H9 (cell line): Measurements from ENCODE around the gene PISD. TPM values are rescaled to one million over a fixed set of nuclear protein-coding genes. Genes with fewer than 3 reads are reported as not detected.

Source experiments
- DNase-seq: peaks from one replicate; pipeline ENCODE4 v3.0.0-alpha.2; 2017
- H2AFZ ChIP-seq: one replicate; pipeline ENCODE4 v1.6.1; 2013; ENCODE audit warnings: mild to moderate bottlenecking, low read length, control low read depth, moderate library complexity
- H2AK5ac ChIP-seq: 2 replicates; pipeline ENCODE4 v1.6.1; 2013; ENCODE audit warnings: low read length, control low read depth, mixed read lengths; ENCODE audit not compliant: insufficient read length
- H2BK120ac ChIP-seq: one replicate; pipeline ENCODE4 v1.6.1; 2013; ENCODE audit warnings: low read depth, mild to moderate bottlenecking, low read length, control low read depth, inconsistent platforms; ENCODE audit not compliant: poor library complexity, severe bottlenecking
- H2BK12ac ChIP-seq: 2 replicates; pipeline ENCODE4 v1.6.1; 2013; ENCODE audit warnings: low read length, control low read depth, mixed read lengths, low read depth; ENCODE audit not compliant: insufficient read length
- H2BK15ac ChIP-seq: 2 replicates; pipeline ENCODE4 v1.6.1; 2013; ENCODE audit warnings: low read depth, low read length, control low read depth
- H2BK20ac ChIP-seq: one replicate; pipeline ENCODE4 v1.6.1; 2013; ENCODE audit warnings: low read depth, mild to moderate bottlenecking, low read length, control low read depth, inconsistent platforms; ENCODE audit not compliant: poor library complexity, severe bottlenecking
- H2BK5ac ChIP-seq: 2 replicates; pipeline ENCODE4 v1.6.1; 2013; ENCODE audit warnings: low read length, control low read depth, mixed read lengths; ENCODE audit not compliant: insufficient read length
- H3K14ac ChIP-seq: 2 replicates; pipeline ENCODE4 v1.6.1; 2013; ENCODE audit warnings: low read length, control low read depth; ENCODE audit not compliant: insufficient read depth
- H3K18ac ChIP-seq: 2 replicates; pipeline ENCODE4 v1.6.1; 2013; ENCODE audit warnings: low read depth, mild to moderate bottlenecking, mixed read lengths, low read length, control low read depth; ENCODE audit not compliant: insufficient read length
- H3K23ac ChIP-seq: 2 replicates; pipeline ENCODE4 v1.6.1; 2013; ENCODE audit warnings: low read length, control low read depth, mixed read lengths, low read depth; ENCODE audit not compliant: insufficient read length
- H3K23me2 ChIP-seq: 2 replicates; pipeline ENCODE4 v1.6.1; 2013; ENCODE audit warnings: low read depth, mild to moderate bottlenecking, mixed read lengths, low read length, control low read depth; ENCODE audit not compliant: insufficient read length, poor library complexity, severe bottlenecking
- H3K27ac ChIP-seq: 2 replicates; pipeline ENCODE4 v1.5.1; 2013; ENCODE audit warnings: low read length, control low read depth, mixed read lengths, low read depth; ENCODE audit not compliant: insufficient read length
- H3K27me3 ChIP-seq: 2 replicates; pipeline ENCODE4 v1.6.1; 2013; ENCODE audit warnings: low read length, control low read depth, inconsistent platforms; ENCODE audit not compliant: insufficient read depth
- H3K4ac ChIP-seq: 2 replicates; pipeline ENCODE4 v1.6.1; 2013; ENCODE audit warnings: low read depth, mild to moderate bottlenecking, control low read depth, inconsistent platforms, low read length, moderate library complexity
- H3K4me1 ChIP-seq: 2 replicates; pipeline ENCODE4 v1.6.1; 2013; ENCODE audit warnings: low read length, control low read depth, inconsistent platforms; ENCODE audit not compliant: insufficient read depth
- H3K4me2 ChIP-seq: 2 replicates; pipeline ENCODE4 v1.6.1; 2013; ENCODE audit warnings: low read length, control low read depth, mixed read lengths; ENCODE audit not compliant: insufficient read length, insufficient read depth
- H3K56ac ChIP-seq: 2 replicates; pipeline ENCODE4 v1.6.1; 2013; ENCODE audit warnings: low read depth, mild to moderate bottlenecking, mixed read lengths, low read length, control low read depth; ENCODE audit not compliant: insufficient read length
- H3K79me1 ChIP-seq: 2 replicates; pipeline ENCODE4 v1.6.1; 2013; ENCODE audit warnings: low read depth, mild to moderate bottlenecking, moderate library complexity, low read length, control low read depth, inconsistent platforms; ENCODE audit not compliant: insufficient read depth, poor library complexity, severe bottlenecking
- H3K79me2 ChIP-seq: 2 replicates; pipeline ENCODE4 v1.6.1; 2013; ENCODE audit warnings: low read length, control low read depth, inconsistent platforms; ENCODE audit not compliant: insufficient read depth
- H3K9ac ChIP-seq: 2 replicates; pipeline ENCODE4 v1.6.1; 2013; ENCODE audit warnings: low read length, control low read depth, mixed read lengths; ENCODE audit not compliant: insufficient read length; ENCODE audit errors: extremely low read depth
- H3K9me3 ChIP-seq: one replicate; pipeline ENCODE4 v1.6.1; 2013; ENCODE audit warnings: low read depth, low read length, inconsistent platforms; ENCODE audit not compliant: control insufficient read depth
- H3T11ph ChIP-seq: one replicate; pipeline ENCODE4 v1.6.1; 2013; ENCODE audit warnings: mild to moderate bottlenecking, low read length, control low read depth, inconsistent platforms
- H4K20me1 ChIP-seq: one replicate; pipeline ENCODE4 v1.6.1; 2013; ENCODE audit not compliant: control insufficient read depth, insufficient read length, insufficient read depth
- H4K5ac ChIP-seq: 2 replicates; pipeline ENCODE4 v1.6.1; 2013; ENCODE audit warnings: low read depth, mild to moderate bottlenecking, mixed read lengths, low read length, control low read depth; ENCODE audit not compliant: insufficient read length
- H4K8ac ChIP-seq: replicated peaks from 2 replicates; pipeline ENCODE4 v1.6.1; 2013; ENCODE audit warnings: low read length, control low read depth, mixed read lengths, low read depth; ENCODE audit not compliant: insufficient read length
- H4K91ac ChIP-seq: 2 replicates; pipeline ENCODE4 v1.6.1; 2013; ENCODE audit warnings: low read depth, mild to moderate bottlenecking, moderate library complexity, mixed read lengths, low read length, control low read depth; ENCODE audit not compliant: insufficient read length
- H3K27ac Mint-ChIP-seq, 3 experiments: 2 replicates in 2 of 3; 3 replicates in 1 of 3; pipeline ENCODE4 v1.8.0; 2020 to 2021; ENCODE audit warnings: mixed read lengths in 3 of 3, mild to moderate bottlenecking in 1 of 3, moderate library complexity in 1 of 3
- H3K27me3 Mint-ChIP-seq: 2 replicates; pipeline ENCODE4 v1.8.0; 2021; ENCODE audit warnings: low read depth, mild to moderate bottlenecking, moderate library complexity, mixed read lengths
- H3K36me3 Mint-ChIP-seq, 3 experiments: 2 replicates in 2 of 3; 3 replicates in 1 of 3; pipeline ENCODE4 v1.8.0; 2020 to 2021; ENCODE audit warnings: low read depth in 3 of 3, mixed read lengths in 3 of 3; ENCODE audit not compliant: insufficient read depth in 1 of 3
- H3K4me1 Mint-ChIP-seq, 2 experiments: 2 replicates each; pipeline ENCODE4 v1.8.0; 2020; ENCODE audit warnings: mixed read lengths in 2 of 2
- H3K4me3 Mint-ChIP-seq, 2 experiments: 2 replicates in 1 of 2; 3 replicates in 1 of 2; pipeline ENCODE4 v1.8.0; 2020 to 2021; ENCODE audit warnings: mild to moderate bottlenecking in 2 of 2, mixed read lengths in 2 of 2, moderate library complexity in 1 of 2
- H3K9me3 Mint-ChIP-seq, 2 experiments: 2 replicates in 1 of 2; 3 replicates in 1 of 2; pipeline ENCODE4 v1.8.0; 2020; ENCODE audit warnings: mild to moderate bottlenecking in 2 of 2, mixed read lengths in 2 of 2, moderate library complexity in 1 of 2
- CTCF ChIP-seq: fragments of 200-600 bp; sonication (generic); conservative IDR thresholded peaks from 3 replicates; pipeline ENCODE4 v1.8.0; 2021; ENCODE audit warnings: antibody characterized with exemption, mild to moderate bottlenecking
- WGBS: extraction: QIAGEN DNeasy Blood & Tissue Kit; methylation state at CpG from one replicate; pipeline ENCODE4 v1.1.7; 2013; ENCODE audit warnings: missing lambda C conversion rate, low lambda C conversion rate, mixed read lengths; ENCODE audit not compliant: insufficient read length; ENCODE audit errors: extremely low coverage; 5-methylcytosine and 5-hydroxymethylcytosine counted together
- total RNA-seq: library from RNA; stranded (reverse); gene quantifications from 2 replicates; pipeline ENCODE4 v1.2.1, GENCODE V29; 2021

Gene PISD
- total RNA-seq, 1 experiment from 2014 or later, result 62.0 TPM

- H3K4ac ChIP-seq, result no peak overlapping the region
- no CpG with 5 or more reads among the region's 3 CpGs for WGBS
- Mint-ChIP-seq H3K27ac (no peak overlapping the region), H3K36me3 (peaks cover 12 to 21% (median 15%) of the 10 kb centered on the region in 3 experiments), H3K4me3 (no peak overlapping the region), H3K9me3 (no peaks in the 10 kb centered on the region), H3K4me1 (no peaks in the 10 kb centered on the region), H3K27me3 (no peaks in the 10 kb centered on the region)
- no peaks in the 10 kb centered on the region for H3K4me1 ChIP-seq
- no peak overlapping the region for H2BK120ac ChIP-seq
- H3K14ac ChIP-seq, result no peak overlapping the region
- H3T11ph ChIP-seq, result no peak overlapping the region
- H3K23ac ChIP-seq, result no peak overlapping the region
- H3K27ac ChIP-seq, result no peak overlapping the region
- H3K56ac ChIP-seq, result no peak overlapping the region
- no peak overlapping the region for H2AK5ac ChIP-seq
- no peak overlapping the region for H2BK5ac ChIP-seq
- H2AFZ ChIP-seq, result no peak overlapping the region
- H4K91ac ChIP-seq, result no peak overlapping the region
- H3K27me3 ChIP-seq, result no peaks in the 10 kb centered on the region
- H3K79me1 ChIP-seq, result no peaks in the 10 kb centered on the region
- H2BK15ac ChIP-seq, result no peak overlapping the region
- no peaks in the 10 kb centered on the region for H3K79me2 ChIP-seq
- H2BK20ac ChIP-seq, result no peak overlapping the region
- no peak overlapping the region for H3K9ac ChIP-seq
- no peak overlapping the region for H3K18ac ChIP-seq
- H3K4me2 ChIP-seq, result no peak overlapping the region
- no peak overlapping the region for H4K5ac ChIP-seq
- DNase-seq, result no peak
- H3K9me3 ChIP-seq, result no peaks in the 10 kb centered on the region
- no peak overlapping the region for H2BK12ac ChIP-seq
- no peak for TF ChIP-seq CTCF
- H3K23me2 ChIP-seq, result no peaks in the 10 kb centered on the region
- H4K8ac ChIP-seq, result no peak overlapping the region
- H4K20me1 ChIP-seq, result no peaks in the 10 kb centered on the region
Observed at GRCh38 chr22:31583861-31584485, 78.0 kb downstream of the PISD start.
